NCI-H1436 treated with DMSO at 0.1 percent for 48 hours (cell line): ENCODE data around the gene HAO2.
"Not testable (repeated sequence)": the region's sequence is repeated elsewhere in the genome, so short reads cannot be mapped to it uniquely, and the experiment has no call there.

Experiments used
- DNase-seq: peaks from one replicate; lab custom pipeline; 2025; lab: John Stamatoyannopoulos, UW

The HAO2 gene

GRCh38 chr1:119368554-119368953 lies at the start of gene HAO2:
HAO2 (plus strand) TSS chr1:119368785; CDS start chr1:119381086, 12,301 bp downstream.
- DNase-seq, result no peak

GRCh38 chr1:119320100-119320499 lies 48.5 kb upstream of the HAO2 start:
- DNase-seq, result no peak

- no peak for DNase-seq
These were observed 46.7 kb upstream of the HAO2 start for GRCh38 chr1:119321666-119322419.

- DNase-seq, result no peak
These were observed 45.2 kb upstream of the HAO2 start for GRCh38 chr1:119323216-119323982.

- DNase-seq, result no peak
These were observed 44.4 kb upstream of the HAO2 start for GRCh38 chr1:119324198-119324597.

GRCh38 chr1:119326251-119326650 lies 42.3 kb upstream of the HAO2 start:
- DNase-seq, result no peak

- DNase-seq, result no peak
These were observed 41.5 kb upstream of the HAO2 start for GRCh38 chr1:119327094-119327449.

- DNase-seq, result no peak
These were observed 41.0 kb upstream of the HAO2 start for GRCh38 chr1:119327450-119328155.

- no peak for DNase-seq
These were observed 38.8 kb upstream of the HAO2 start for GRCh38 chr1:119329541-119330461.

GRCh38 chr1:119330466-119331189 lies 38.0 kb upstream of the HAO2 start:
- no peak for DNase-seq

GRCh38 chr1:119331190-119331515 lies 37.4 kb upstream of the HAO2 start:
- DNase-seq, result no peak

- no peak for DNase-seq
These were observed 36.7 kb upstream of the HAO2 start for GRCh38 chr1:119331915-119332314.

GRCh38 chr1:119332622-119333021 lies 36.0 kb upstream of the HAO2 start:
- DNase-seq, result no peak

- DNase-seq, result no peak
These were observed 35.3 kb upstream of the HAO2 start for GRCh38 chr1:119333163-119333896.

GRCh38 chr1:119333897-119334250 lies 34.7 kb upstream of the HAO2 start:
- DNase-seq, result not testable (repeated sequence)

GRCh38 chr1:119336848-119337247 lies 31.7 kb upstream of the HAO2 start:
- DNase-seq, result no peak

- DNase-seq, result no peak
These were observed 30.6 kb upstream of the HAO2 start for GRCh38 chr1:119338004-119338403.

- no peak for DNase-seq
These were observed 29.8 kb upstream of the HAO2 start for GRCh38 chr1:119338757-119339156.

- DNase-seq, result no peak
These were observed 27.7 kb upstream of the HAO2 start for GRCh38 chr1:119340861-119341261.

- DNase-seq, result no peak
These were observed 27.1 kb upstream of the HAO2 start for GRCh38 chr1:119341372-119341947.
